HL-60 (cell line): ENCODE data around the gene MGAT5.

Experiments
- DNase-seq, 2 experiments: peaks; one replicate each; pipeline ENCODE4 v3.0.0-alpha.2; 2010 to 2020; ENCODE audit warnings: low read depth in 1 of 2, low spot score in 1 of 2
- H3K27ac ChIP-seq: fragments of 250-450 bp; sonication (Bioruptor Pico); replicated peaks from 2 replicates; pipeline ENCODE4 v1.5.1; 2020; ENCODE audit warnings: mild to moderate bottlenecking, moderate library complexity
- H3K27me3 ChIP-seq: fragments of 250-450 bp; sonication (Bioruptor Pico); 2 replicates; pipeline ENCODE4 v1.5.1; 2021; ENCODE audit warnings: mild to moderate bottlenecking, moderate library complexity; ENCODE audit not compliant: insufficient read depth, poor library complexity, severe bottlenecking
- H3K4me3 ChIP-seq: replicated peaks from 2 replicates; pipeline ENCODE4 v1.5.1; 2011; ENCODE audit warnings: mild to moderate bottlenecking, control low read depth, low read length; ENCODE audit not compliant: insufficient read depth
- GABPA ChIP-seq: IDR thresholded peaks from 2 replicates; pipeline ENCODE4 v1.6.1; 2012; ENCODE audit warnings: low read depth
- POLR2AphosphoS5 ChIP-seq: IDR thresholded peaks from 2 replicates; pipeline ENCODE4 v1.6.1; 2012; ENCODE audit warnings: low read depth
- SPI1 ChIP-seq: IDR thresholded peaks from 2 replicates; pipeline ENCODE4 v1.6.1; 2012; ENCODE audit warnings: low read depth, mild to moderate bottlenecking, borderline replicate concordance
- TF ChIP-seq, protein P1 (sequence below): IDR thresholded peaks from 2 replicates; pipeline ENCODE4 v1.6.1; 2012; ENCODE audit warnings: low read depth; ENCODE audit not compliant: insufficient replicate concordance
- TF ChIP-seq, protein P2 (sequence below): IDR thresholded peaks from one replicate; pipeline ENCODE4 v1.5.1; 2011; ENCODE audit warnings: low read length, control low read depth, inconsistent platforms; ENCODE audit not compliant: insufficient read depth

Gene MGAT5

DNA sequence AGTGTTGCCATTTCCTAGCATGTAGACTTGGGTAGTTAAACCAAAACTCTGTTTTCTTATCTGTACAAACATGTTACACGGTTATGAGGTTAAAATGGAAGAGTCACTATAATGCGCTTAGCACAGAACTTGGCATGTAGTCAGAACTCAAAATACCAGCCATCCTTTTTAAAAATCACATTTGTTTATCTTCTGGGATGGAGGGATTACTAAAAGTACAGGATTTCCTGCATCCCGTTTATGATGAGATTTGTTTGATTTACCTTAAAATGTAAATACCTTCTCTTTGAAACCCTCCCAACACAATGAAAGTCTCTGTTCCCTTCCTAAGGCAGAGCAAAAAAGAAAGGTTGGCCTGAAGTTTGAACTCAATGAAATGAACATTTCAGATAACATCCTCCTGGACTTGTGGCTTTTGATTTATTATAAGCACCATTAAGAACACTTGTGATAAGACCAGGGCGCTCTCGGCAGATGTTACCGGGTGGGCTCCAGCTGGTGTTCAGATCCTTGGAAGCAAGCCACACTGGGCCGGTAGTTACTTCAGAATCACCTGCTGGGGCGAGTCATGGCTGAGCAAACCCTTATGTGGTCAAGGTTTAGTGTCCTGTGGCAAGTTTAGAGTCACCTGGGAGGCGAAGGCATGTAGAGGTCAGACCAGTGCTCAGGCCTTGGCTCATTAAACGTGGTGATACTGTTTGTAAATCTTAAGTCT lies 105.7 kb downstream of the MGAT5 start:
- H3K4me3 ChIP-seq = no peak overlapping the region
- H3K27me3 ChIP-seq = no peaks in the 10 kb centered on the region
- no peak for TF ChIP-seq GABPA
- TF ChIP-seq, protein P1, sequence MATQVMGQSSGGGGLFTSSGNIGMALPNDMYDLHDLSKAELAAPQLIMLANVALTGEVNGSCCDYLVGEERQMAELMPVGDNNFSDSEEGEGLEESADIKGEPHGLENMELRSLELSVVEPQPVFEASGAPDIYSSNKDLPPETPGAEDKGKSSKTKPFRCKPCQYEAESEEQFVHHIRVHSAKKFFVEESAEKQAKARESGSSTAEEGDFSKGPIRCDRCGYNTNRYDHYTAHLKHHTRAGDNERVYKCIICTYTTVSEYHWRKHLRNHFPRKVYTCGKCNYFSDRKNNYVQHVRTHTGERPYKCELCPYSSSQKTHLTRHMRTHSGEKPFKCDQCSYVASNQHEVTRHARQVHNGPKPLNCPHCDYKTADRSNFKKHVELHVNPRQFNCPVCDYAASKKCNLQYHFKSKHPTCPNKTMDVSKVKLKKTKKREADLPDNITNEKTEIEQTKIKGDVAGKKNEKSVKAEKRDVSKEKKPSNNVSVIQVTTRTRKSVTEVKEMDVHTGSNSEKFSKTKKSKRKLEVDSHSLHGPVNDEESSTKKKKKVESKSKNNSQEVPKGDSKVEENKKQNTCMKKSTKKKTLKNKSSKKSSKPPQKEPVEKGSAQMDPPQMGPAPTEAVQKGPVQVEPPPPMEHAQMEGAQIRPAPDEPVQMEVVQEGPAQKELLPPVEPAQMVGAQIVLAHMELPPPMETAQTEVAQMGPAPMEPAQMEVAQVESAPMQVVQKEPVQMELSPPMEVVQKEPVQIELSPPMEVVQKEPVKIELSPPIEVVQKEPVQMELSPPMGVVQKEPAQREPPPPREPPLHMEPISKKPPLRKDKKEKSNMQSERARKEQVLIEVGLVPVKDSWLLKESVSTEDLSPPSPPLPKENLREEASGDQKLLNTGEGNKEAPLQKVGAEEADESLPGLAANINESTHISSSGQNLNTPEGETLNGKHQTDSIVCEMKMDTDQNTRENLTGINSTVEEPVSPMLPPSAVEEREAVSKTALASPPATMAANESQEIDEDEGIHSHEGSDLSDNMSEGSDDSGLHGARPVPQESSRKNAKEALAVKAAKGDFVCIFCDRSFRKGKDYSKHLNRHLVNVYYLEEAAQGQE = no peak
- TF ChIP-seq POLR2AphosphoS5 = no peak
- no peak for TF ChIP-seq SPI1
- TF ChIP-seq, protein P2, sequence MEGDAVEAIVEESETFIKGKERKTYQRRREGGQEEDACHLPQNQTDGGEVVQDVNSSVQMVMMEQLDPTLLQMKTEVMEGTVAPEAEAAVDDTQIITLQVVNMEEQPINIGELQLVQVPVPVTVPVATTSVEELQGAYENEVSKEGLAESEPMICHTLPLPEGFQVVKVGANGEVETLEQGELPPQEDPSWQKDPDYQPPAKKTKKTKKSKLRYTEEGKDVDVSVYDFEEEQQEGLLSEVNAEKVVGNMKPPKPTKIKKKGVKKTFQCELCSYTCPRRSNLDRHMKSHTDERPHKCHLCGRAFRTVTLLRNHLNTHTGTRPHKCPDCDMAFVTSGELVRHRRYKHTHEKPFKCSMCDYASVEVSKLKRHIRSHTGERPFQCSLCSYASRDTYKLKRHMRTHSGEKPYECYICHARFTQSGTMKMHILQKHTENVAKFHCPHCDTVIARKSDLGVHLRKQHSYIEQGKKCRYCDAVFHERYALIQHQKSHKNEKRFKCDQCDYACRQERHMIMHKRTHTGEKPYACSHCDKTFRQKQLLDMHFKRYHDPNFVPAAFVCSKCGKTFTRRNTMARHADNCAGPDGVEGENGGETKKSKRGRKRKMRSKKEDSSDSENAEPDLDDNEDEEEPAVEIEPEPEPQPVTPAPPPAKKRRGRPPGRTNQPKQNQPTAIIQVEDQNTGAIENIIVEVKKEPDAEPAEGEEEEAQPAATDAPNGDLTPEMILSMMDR = no peak
- no peak overlapping the region for H3K27ac ChIP-seq
- DNase-seq = no peak

DNA sequence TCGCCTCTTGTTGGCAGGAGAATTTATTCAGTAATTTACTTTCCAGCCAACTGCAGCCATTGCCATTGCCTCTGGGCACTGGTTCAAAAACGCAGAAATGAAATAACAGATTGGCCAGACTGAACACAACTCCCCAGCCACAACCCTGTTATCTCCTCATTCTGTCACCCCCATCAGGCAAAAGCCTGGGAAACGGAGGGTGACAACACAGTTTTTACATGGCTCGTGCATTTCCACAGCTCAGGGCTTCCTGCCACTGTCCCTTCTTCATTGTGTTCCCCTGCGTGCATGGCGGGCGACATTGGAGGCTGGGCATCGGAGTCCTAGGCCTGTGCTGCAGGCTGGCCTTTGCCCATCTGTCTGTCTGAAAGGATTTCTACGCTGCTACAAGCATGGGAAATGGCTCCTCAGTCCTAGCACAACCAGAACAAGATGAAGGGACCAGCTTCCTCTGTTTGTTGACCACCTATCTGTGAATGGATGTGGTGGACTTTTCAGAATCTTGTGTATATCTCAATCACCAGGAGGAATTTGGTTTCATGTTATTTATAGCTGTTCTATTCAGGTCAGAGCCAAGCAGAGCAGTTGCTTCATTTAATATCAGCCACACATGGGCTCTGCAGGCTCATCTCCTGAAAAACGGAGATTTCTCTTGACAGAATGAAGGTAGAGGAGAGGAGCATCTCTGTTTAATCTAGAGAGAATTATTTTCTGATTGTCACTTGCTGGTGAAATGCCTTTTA lies 107.0 kb downstream of the MGAT5 start:
- Histone ChIP-seq H3K4me3 (no peak overlapping the region), H3K27me3 (no peaks in the 10 kb centered on the region), H3K27ac (no peak overlapping the region)
- TF ChIP-seq, protein P1 = no peak
- TF ChIP-seq SPI1 (no peak), POLR2AphosphoS5 (no peak)
- TF ChIP-seq, protein P2 = no peak
- DNase-seq = no peak

DNA sequence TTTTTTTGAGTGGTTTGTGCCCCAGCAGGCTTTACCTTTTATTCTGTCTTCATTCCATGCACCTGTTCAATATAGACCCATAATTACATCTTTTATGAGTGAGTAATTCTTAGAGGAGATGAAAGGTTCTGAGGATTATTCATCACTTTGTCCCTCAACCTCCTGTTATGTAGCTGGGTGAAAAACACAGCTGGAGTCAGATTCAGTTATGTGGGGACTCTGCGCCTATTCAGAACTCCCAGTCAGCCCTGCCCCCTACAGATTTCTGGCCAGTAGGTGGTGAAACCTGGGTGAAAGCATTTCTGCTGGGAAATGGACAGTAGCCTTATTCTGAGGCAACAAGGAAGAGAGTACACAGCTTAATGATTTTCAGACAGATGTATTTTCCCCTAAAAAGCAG lies 107.8 kb downstream of the MGAT5 start:
- no peak for DNase-seq
- Histone ChIP-seq H3K27me3 (no peaks in the 10 kb centered on the region), H3K27ac (no peak overlapping the region), H3K4me3 (no peak overlapping the region)
- TF ChIP-seq, protein P2 = no peak
- TF ChIP-seq, protein P1 = no peak
- no peak for TF ChIP-seq POLR2AphosphoS5
- no peak for TF ChIP-seq GABPA
- no peak for TF ChIP-seq SPI1
